SU-DHL-6 (cell line): ENCODE measurements around the gene CAD.

ENCODE experiments used
- EZH2phosphoT487 ChIP-seq: fragments of 200-600 bp; sonication (generic), shearing (Covaris generic); conservative IDR thresholded peaks from 2 replicates; pipeline ENCODE4 v1.6.1; 2018; ENCODE audit warnings: mild to moderate bottlenecking, antibody characterized with exemption, low read length, moderate library complexity, mixed read lengths
- TF ChIP-seq, protein P1 (sequence below): fragments of 200-600 bp; sonication (generic); IDR thresholded peaks from one replicate; pipeline ENCODE4 v1.5.1; 2017; ENCODE audit warnings: antibody characterized with exemption, mild to moderate bottlenecking, low read length, moderate library complexity; ENCODE audit not compliant: insufficient read depth, poor library complexity, severe bottlenecking

GRCh38 chr2:27199241-27199640 lies 17.9 kb upstream of the CAD start:
- TF ChIP-seq, protein P1, sequence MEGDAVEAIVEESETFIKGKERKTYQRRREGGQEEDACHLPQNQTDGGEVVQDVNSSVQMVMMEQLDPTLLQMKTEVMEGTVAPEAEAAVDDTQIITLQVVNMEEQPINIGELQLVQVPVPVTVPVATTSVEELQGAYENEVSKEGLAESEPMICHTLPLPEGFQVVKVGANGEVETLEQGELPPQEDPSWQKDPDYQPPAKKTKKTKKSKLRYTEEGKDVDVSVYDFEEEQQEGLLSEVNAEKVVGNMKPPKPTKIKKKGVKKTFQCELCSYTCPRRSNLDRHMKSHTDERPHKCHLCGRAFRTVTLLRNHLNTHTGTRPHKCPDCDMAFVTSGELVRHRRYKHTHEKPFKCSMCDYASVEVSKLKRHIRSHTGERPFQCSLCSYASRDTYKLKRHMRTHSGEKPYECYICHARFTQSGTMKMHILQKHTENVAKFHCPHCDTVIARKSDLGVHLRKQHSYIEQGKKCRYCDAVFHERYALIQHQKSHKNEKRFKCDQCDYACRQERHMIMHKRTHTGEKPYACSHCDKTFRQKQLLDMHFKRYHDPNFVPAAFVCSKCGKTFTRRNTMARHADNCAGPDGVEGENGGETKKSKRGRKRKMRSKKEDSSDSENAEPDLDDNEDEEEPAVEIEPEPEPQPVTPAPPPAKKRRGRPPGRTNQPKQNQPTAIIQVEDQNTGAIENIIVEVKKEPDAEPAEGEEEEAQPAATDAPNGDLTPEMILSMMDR = no peak
- no peak for TF ChIP-seq EZH2phosphoT487
